Activated CD8-positive, alpha-beta T cell treated with anti-CD3 and anti-CD28 coated beads, Interleukin-2, amount 10 ng/mL, durations not matched to agents 7 days and 5 days (primary cell): ENCODE results near the gene CSTB. TPM values are rescaled to one million over a fixed set of nuclear protein-coding genes. Genes with fewer than 3 reads are reported as not detected.

Experiments used
- ATAC-seq: fragments of 150-1000 bp; cut with Tn5 transposase; one replicate; pipeline ENCODE4 v1.10.0; 2021; ENCODE audit warnings: moderate library complexity
- CTCF ChIA-PET: fragments of 350-600 bp; sonication (Branson Sonifier 250); formaldehyde crosslinking; loops from one replicate; lab custom pipeline; 2021; ENCODE audit warnings: antibody characterized with exemption; lab: Charles Lee
- POLR2A ChIA-PET: fragments of 350-600 bp; sonication (Branson Sonifier 250); formaldehyde crosslinking; loops from one replicate; lab custom pipeline; 2021; ENCODE audit warnings: antibody characterized with exemption; lab: Charles Lee
- DNase-seq: peaks from one replicate; pipeline ENCODE4 v3.0.0-alpha.2; 2020
- H3K27ac Mint-ChIP-seq: one replicate; pipeline ENCODE4 v1.8.0; 2021; ENCODE audit warnings: mild to moderate bottlenecking, mixed read lengths
- H3K27me3 Mint-ChIP-seq: one replicate; pipeline ENCODE4 v1.8.0; 2021; ENCODE audit warnings: low read depth, mixed read lengths
- H3K36me3 Mint-ChIP-seq: one replicate; pipeline ENCODE4 v1.8.0; 2021; ENCODE audit warnings: low read depth, mixed read lengths
- H3K4me1 Mint-ChIP-seq: one replicate; pipeline ENCODE4 v1.8.0; 2021; ENCODE audit warnings: low read depth, mixed read lengths
- H3K4me3 Mint-ChIP-seq: one replicate; pipeline ENCODE4 v1.8.0; 2021; ENCODE audit warnings: mild to moderate bottlenecking, mixed read lengths
- H3K9me3 Mint-ChIP-seq: one replicate; pipeline ENCODE4 v1.8.0; 2022; ENCODE audit warnings: mixed read lengths; ENCODE audit not compliant: insufficient read depth
- total RNA-seq, 2 experiments: library from RNA; stranded (reverse); gene quantifications; one replicate each; pipeline ENCODE4 v1.2.3, GENCODE V29; 2021

The CSTB gene
- total RNA-seq, 2 experiments from 2014 or later = 50.2 to 54.4 TPM

GRCh38 chr21:43770066-43770655, 5.9 kb downstream of the CSTB start:
- H3K4me1 Mint-ChIP-seq = peaks cover 23% of the 10 kb centered on the region
- H3K36me3 Mint-ChIP-seq = peaks cover 26% of the 10 kb centered on the region
- ATAC-seq = no peak
- H3K9me3 Mint-ChIP-seq = no peaks in the 10 kb centered on the region
- CTCF ChIA-PET = no interaction called here
- no peaks in the 10 kb centered on the region for H3K27me3 Mint-ChIP-seq
- no peak overlapping the region for H3K27ac Mint-ChIP-seq
- no peak for DNase-seq
- no peak overlapping the region for H3K4me3 Mint-ChIP-seq
- POLR2A ChIA-PET = interaction anchor here (1.3 kb wide), 1 partner anchor 20 kb away, joined by 3 read pairs; no protein-coding TSS in a partner anchor

GRCh38 chr21:43769325-43769958, 6.7 kb downstream of the CSTB start:
- peaks cover 23% of the 10 kb centered on the region for H3K36me3 Mint-ChIP-seq
- no peak for ATAC-seq
- H3K27ac Mint-ChIP-seq = no peak overlapping the region
- no peaks in the 10 kb centered on the region for H3K27me3 Mint-ChIP-seq
- peaks cover 15% of the 10 kb centered on the region for H3K4me1 Mint-ChIP-seq
- no peaks in the 10 kb centered on the region for H3K9me3 Mint-ChIP-seq
- CTCF ChIA-PET = no interaction called here
- POLR2A ChIA-PET = interaction anchor here (0.8 to 1.3 kb wide), 2 partner anchors 20 to 21 kb away, joined by 3 read pairs; partner anchors contain the start of gene RRP1
- no peak overlapping the region for H3K4me3 Mint-ChIP-seq
- no peak for DNase-seq

GRCh38 chr21:43768868-43769167, 7.3 kb downstream of the CSTB start:
- Mint-ChIP-seq H3K4me3 (no peak overlapping the region), H3K9me3 (no peaks in the 10 kb centered on the region), H3K27me3 (no peaks in the 10 kb centered on the region), H3K36me3 (peaks cover 18% of the 10 kb centered on the region), H3K27ac (peak overlapping the region; percentile 25), H3K4me1 (peaks cover 10% of the 10 kb centered on the region)
- CTCF ChIA-PET = no interaction called here
- ATAC-seq (no peak), DNase-seq (no peak)
- POLR2A ChIA-PET = interaction anchor here (0.8 kb wide), 1 partner anchor 20 kb away, joined by 3 read pairs; the partner anchor contains the start of gene RRP1

GRCh38 chr21:43767984-43768867, 7.9 kb downstream of the CSTB start:
- DNase-seq (no peak), ATAC-seq (no peak)
- Mint-ChIP-seq H3K9me3 (no peaks in the 10 kb centered on the region), H3K4me1 (peaks cover 10% of the 10 kb centered on the region), H3K4me3 (no peak overlapping the region), H3K36me3 (peaks cover 15% of the 10 kb centered on the region), H3K27me3 (no peaks in the 10 kb centered on the region), H3K27ac (peak overlapping the region; percentile 25)
- ChIA-PET POLR2A (interaction anchor here (0.8 kb wide), 1 partner anchor 21 kb away, joined by 3 read pairs; the partner anchor contains the start of gene RRP1), CTCF (no interaction called here)

GRCh38 chr21:43767498-43767983, 8.6 kb downstream of the CSTB start:
- Mint-ChIP-seq H3K4me1 (peaks cover 9% of the 10 kb centered on the region), H3K27ac (no peak overlapping the region), H3K4me3 (no peak overlapping the region), H3K9me3 (no peaks in the 10 kb centered on the region), H3K36me3 (peaks cover 11% of the 10 kb centered on the region), H3K27me3 (no peaks in the 10 kb centered on the region)
- ChIA-PET CTCF (no interaction called here), POLR2A (no interaction called here)
- DNase-seq = no peak
- ATAC-seq = no peak

- DNase-seq = no peak
- peaks cover 6% of the 10 kb centered on the region for H3K4me1 Mint-ChIP-seq
- peaks cover 10% of the 10 kb centered on the region for H3K36me3 Mint-ChIP-seq
- no peak overlapping the region for H3K27ac Mint-ChIP-seq
- no peak for ATAC-seq
- ChIA-PET CTCF (no interaction called here), POLR2A (no interaction called here)
- H3K27me3 Mint-ChIP-seq = no peaks in the 10 kb centered on the region
- no peak overlapping the region for H3K4me3 Mint-ChIP-seq
- H3K9me3 Mint-ChIP-seq = no peaks in the 10 kb centered on the region
Observed at GRCh38 chr21:43766734-43767497, 9.2 kb downstream of the CSTB start.

- no peaks in the 10 kb centered on the region for H3K27me3 Mint-ChIP-seq
- H3K9me3 Mint-ChIP-seq = no peaks in the 10 kb centered on the region
- H3K4me3 Mint-ChIP-seq = no peak overlapping the region
- POLR2A ChIA-PET = no interaction called here
- H3K4me1 Mint-ChIP-seq = no peaks in the 10 kb centered on the region
- no peak for DNase-seq
- H3K36me3 Mint-ChIP-seq = peaks cover 9% of the 10 kb centered on the region
- ATAC-seq = no peak
- CTCF ChIA-PET = no interaction called here
- no peak overlapping the region for H3K27ac Mint-ChIP-seq
Observed at GRCh38 chr21:43764576-43765495, 11.3 kb downstream of the CSTB start.

- ChIA-PET CTCF (no interaction called here), POLR2A (no interaction called here)
- ATAC-seq = no peak
- peaks cover 9% of the 10 kb centered on the region for H3K36me3 Mint-ChIP-seq
- H3K27ac Mint-ChIP-seq = no peak overlapping the region
- H3K4me3 Mint-ChIP-seq = no peak overlapping the region
- no peaks in the 10 kb centered on the region for H3K27me3 Mint-ChIP-seq
- H3K4me1 Mint-ChIP-seq = no peaks in the 10 kb centered on the region
- H3K9me3 Mint-ChIP-seq = no peaks in the 10 kb centered on the region
- no peak for DNase-seq
Observed at GRCh38 chr21:43763901-43764523, 12.1 kb downstream of the CSTB start.

GRCh38 chr21:43762303-43763128, 13.6 kb downstream of the CSTB start:
- CTCF ChIA-PET = no interaction called here
- POLR2A ChIA-PET = no interaction called here
- Mint-ChIP-seq H3K36me3 (peaks cover 9% of the 10 kb centered on the region), H3K27me3 (no peaks in the 10 kb centered on the region), H3K4me1 (peaks cover 1% of the 10 kb centered on the region), H3K27ac (no peak overlapping the region), H3K9me3 (no peaks in the 10 kb centered on the region), H3K4me3 (no peak overlapping the region)
- DNase-seq (no peak), ATAC-seq (no peak)

GRCh38 chr21:43761886-43762285, 14.2 kb downstream of the CSTB start:
- ATAC-seq (no peak), DNase-seq (no peak)
- ChIA-PET CTCF (no interaction called here), POLR2A (no interaction called here)
- H3K36me3 Mint-ChIP-seq = peaks cover 9% of the 10 kb centered on the region
- no peaks in the 10 kb centered on the region for H3K27me3 Mint-ChIP-seq
- no peak overlapping the region for H3K27ac Mint-ChIP-seq
- H3K4me3 Mint-ChIP-seq = no peak overlapping the region
- peaks cover 1% of the 10 kb centered on the region for H3K4me1 Mint-ChIP-seq
- no peaks in the 10 kb centered on the region for H3K9me3 Mint-ChIP-seq
